Measurements from ENCODE around the gene SSH3.

The SSH3 gene

DNA sequence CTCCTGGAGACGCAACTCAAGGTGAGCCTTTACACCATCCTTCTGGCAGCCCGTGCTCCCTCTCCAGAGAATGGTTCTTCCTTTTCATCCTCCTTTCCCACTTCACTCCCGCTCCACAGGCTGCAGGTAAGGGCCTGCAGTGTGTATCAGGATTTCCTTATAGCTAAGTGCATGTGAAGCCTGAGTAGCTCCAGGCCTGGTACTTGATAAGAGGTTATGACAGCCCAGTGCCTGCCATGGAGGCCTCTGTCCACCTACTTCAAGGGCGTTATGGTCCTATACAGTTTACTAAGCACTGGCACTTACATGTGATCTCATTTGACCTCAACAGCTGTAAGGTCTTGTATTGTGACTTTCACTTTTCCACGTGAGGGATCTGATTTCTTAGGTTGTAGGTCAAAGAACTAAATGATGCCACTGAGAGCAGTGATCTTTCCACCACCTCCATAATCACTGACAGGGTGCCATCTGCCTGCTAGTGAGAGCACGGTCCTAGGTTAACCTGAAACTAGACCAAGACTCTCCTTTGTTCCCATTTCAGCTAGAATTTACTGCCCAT lies 18.1 kb downstream of the SSH3 start:
- Histone ChIP-seq H3K9me3 (ENCODE audit: low read length) (no peaks in the 10 kb centered on the region), H3K4me3 (ENCODE audit: low read length) (no peak overlapping the region), H2AFZ (ENCODE audit: low read depth, low read length) (no peak overlapping the region), H3K4me1 (ENCODE audit: insufficient read depth, low read length) (peaks cover 8% of the 10 kb centered on the region), H3K27me3 (ENCODE audit: insufficient read depth, low read length) (no peaks in the 10 kb centered on the region), H3K36me3 (ENCODE audit: insufficient read depth, low read length) (no peaks in the 10 kb centered on the region)

DNA sequence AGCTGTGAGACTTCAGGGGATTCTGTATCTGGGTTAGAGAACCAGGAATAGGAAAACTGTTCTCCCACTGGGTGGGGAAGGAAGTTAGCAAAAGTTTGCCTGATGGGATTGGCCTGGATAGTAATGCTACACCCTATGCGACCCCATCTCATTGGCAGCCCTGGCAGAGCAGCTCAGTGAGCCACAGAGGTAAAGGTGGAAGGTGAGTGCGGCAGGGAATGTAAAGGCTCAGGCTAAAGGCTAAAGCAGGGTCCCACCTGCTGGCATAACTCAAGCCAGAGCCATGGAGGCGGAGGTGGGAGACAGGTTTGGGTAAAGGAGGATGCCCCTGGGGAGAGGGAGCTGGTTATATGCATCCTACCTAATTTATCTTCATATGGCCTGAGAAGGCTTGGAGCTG lies 18.7 kb downstream of the SSH3 start:
- no peaks in the 10 kb centered on the region for H3K36me3 ChIP-seq (ENCODE audit: insufficient read depth, low read length)
- no peak overlapping the region for H3K4me3 ChIP-seq (ENCODE audit: low read length)
- H3K27me3 ChIP-seq (ENCODE audit: insufficient read depth, low read length) = no peaks in the 10 kb centered on the region
- no peaks in the 10 kb centered on the region for H3K9me3 ChIP-seq (ENCODE audit: low read length)
- H3K4me1 ChIP-seq (ENCODE audit: insufficient read depth, low read length) = peaks cover 8% of the 10 kb centered on the region
- no peak overlapping the region for H2AFZ ChIP-seq (ENCODE audit: low read depth, low read length)

DNA sequence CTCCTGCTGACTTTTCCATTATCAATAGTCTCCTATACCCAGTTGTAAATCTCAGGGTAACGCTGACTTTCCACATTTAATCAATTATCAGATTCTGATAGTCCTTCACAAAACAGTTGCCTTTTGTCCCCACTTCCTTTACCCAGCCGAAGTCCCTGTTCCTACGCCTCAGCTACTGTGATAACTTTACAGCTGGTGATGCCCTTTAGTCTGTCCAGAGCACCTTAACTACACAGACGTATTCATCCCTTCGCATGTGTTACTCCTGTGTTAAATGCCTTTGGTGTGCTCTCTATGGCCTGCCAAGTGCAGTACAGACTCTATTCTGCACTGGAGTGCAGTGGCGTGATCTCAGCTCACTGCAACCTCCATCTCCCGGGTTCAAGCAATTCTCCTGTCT lies 20.2 kb downstream of the SSH3 start:
- no peak overlapping the region for H3K4me3 ChIP-seq (ENCODE audit: low read length)
- H3K4me1 ChIP-seq (ENCODE audit: insufficient read depth, low read length) = peaks cover 3% of the 10 kb centered on the region
- no peaks in the 10 kb centered on the region for H3K9me3 ChIP-seq (ENCODE audit: low read length)
- H3K27me3 ChIP-seq (ENCODE audit: insufficient read depth, low read length) = no peaks in the 10 kb centered on the region
- no peaks in the 10 kb centered on the region for H3K36me3 ChIP-seq (ENCODE audit: insufficient read depth, low read length)
- no peak overlapping the region for H2AFZ ChIP-seq (ENCODE audit: low read depth, low read length)

DNA sequence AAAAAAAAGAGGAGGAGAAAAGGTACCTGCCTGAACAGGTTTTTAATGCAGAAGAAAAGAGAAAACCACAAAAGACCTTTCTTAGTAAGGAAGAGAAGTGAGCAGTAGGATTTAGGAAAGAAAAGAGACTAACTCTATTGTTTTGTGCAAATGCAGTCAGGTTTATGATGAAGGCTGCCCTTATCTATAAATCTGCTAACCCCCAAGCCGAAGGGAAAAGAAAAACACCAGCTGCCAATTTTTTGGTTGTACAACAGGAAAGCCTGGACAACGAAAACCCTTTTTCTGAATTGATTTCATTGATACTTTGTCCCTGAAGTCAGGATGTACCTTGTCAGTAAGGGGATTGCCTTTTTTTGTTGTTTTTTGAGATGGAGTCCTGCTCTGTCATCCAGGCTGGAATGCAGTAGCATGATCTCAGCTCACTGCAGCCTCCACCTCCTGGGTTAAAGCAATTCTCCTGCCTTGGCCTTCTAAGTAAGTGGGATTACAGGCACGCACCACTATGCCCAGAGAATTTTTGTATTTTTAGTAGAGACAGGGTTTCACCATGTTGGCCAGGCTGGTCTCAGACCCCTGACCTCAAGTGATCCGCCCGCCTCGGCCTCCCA lies 28.9 kb downstream of the SSH3 start:
- H2AFZ ChIP-seq (ENCODE audit: low read depth, low read length) = no peak overlapping the region
- H3K27me3 ChIP-seq (ENCODE audit: insufficient read depth, low read length) = no peaks in the 10 kb centered on the region
- no peaks in the 10 kb centered on the region for H3K36me3 ChIP-seq (ENCODE audit: insufficient read depth, low read length)
- H3K9me3 ChIP-seq (ENCODE audit: low read length) = peaks cover 2% of the 10 kb centered on the region
- H3K4me1 ChIP-seq (ENCODE audit: insufficient read depth, low read length) = no peaks in the 10 kb centered on the region
- H3K4me3 ChIP-seq (ENCODE audit: low read length) = no peak overlapping the region

DNA sequence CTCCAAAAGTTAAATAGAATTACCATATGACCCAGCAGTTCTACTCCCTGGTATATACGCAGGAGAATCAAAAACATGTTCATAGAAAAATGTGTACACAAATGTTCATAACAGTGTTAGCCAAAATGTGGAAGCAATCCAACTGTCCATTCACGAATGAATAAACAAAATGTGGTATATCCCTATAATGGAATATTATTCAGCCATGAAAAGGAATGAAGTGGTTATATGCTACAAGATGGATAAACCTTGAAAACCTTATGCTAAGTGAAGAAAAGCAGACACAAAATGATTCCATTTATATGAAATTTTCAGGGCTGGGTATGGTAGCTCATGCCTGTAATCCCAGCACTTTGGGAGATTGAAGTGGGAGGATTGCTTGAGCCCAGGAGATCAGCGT lies 33.9 kb downstream of the SSH3 start:
- Histone ChIP-seq H3K27me3 (ENCODE audit: insufficient read depth, low read length) (no peaks in the 10 kb centered on the region), H3K9me3 (ENCODE audit: low read length) (peaks cover 2% of the 10 kb centered on the region), H3K4me3 (ENCODE audit: low read length) (no peak overlapping the region), H3K4me1 (ENCODE audit: insufficient read depth, low read length) (no peaks in the 10 kb centered on the region), H2AFZ (ENCODE audit: low read depth, low read length) (no peak overlapping the region), H3K36me3 (ENCODE audit: insufficient read depth, low read length) (no peaks in the 10 kb centered on the region)

DNA sequence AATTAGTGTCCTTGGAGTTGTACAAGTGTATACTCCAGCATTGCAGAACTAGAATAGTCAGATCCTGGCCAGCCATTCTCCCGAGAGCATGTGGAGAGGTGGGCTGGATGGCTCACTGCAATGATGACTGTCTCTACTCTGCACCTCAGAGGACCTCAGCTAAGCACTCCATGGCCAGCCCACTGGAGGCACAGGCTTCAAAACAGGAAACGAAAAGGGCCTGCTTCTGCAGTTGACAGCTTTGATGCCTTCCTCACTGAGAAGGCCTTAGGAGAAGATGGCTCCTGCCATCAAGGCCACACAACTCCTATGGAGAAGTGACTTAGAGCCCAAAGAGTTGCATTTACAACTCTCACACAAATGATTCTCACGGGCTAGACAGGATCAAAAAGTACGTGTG lies 40.9 kb downstream of the SSH3 start:
- H3K4me1 ChIP-seq (ENCODE audit: insufficient read depth, low read length) = peaks cover 3% of the 10 kb centered on the region
- H2AFZ ChIP-seq (ENCODE audit: low read depth, low read length) = no peak overlapping the region
- H3K27me3 ChIP-seq (ENCODE audit: insufficient read depth, low read length) = no peaks in the 10 kb centered on the region
- no peak overlapping the region for H3K4me3 ChIP-seq (ENCODE audit: low read length)
- H3K9me3 ChIP-seq (ENCODE audit: low read length) = no peaks in the 10 kb centered on the region
- H3K36me3 ChIP-seq (ENCODE audit: insufficient read depth, low read length) = no peaks in the 10 kb centered on the region

DNA sequence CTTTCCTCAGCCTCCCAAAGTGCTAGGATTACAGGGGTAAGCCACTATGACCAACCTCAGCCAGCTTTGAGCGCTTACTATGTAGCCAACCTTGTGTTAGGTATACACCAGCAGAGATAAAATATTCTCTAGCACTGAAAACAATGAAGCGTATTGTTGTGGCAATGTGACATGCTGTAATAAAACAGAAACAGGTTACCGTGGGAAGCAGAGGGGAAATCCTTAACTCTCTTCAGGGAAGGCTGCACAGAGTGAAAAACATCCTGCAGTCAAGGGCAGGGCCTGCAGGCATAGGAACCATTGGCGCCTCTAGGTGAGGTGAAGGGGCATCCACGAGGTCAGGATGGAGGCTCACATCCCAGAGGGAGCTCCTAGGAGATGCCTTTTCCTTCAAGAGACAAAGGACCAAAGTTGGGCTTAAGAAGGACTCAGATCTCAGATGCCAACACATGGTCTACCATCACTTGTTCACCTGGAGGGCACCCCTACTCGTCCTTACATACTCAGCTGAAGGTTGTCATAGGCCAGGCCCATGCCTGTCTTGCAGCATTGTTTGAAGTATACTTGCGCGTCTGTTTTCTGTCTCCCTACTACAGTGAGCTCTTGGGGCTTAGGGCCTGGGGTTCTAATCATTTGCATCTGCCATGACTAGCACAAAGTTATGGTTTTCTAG lies 42.1 kb downstream of the SSH3 start:
- H3K9me3 ChIP-seq (ENCODE audit: low read length) = no peaks in the 10 kb centered on the region
- H3K4me3 ChIP-seq (ENCODE audit: low read length) = no peak overlapping the region
- H3K4me1 ChIP-seq (ENCODE audit: insufficient read depth, low read length) = peaks cover 3% of the 10 kb centered on the region

DNA sequence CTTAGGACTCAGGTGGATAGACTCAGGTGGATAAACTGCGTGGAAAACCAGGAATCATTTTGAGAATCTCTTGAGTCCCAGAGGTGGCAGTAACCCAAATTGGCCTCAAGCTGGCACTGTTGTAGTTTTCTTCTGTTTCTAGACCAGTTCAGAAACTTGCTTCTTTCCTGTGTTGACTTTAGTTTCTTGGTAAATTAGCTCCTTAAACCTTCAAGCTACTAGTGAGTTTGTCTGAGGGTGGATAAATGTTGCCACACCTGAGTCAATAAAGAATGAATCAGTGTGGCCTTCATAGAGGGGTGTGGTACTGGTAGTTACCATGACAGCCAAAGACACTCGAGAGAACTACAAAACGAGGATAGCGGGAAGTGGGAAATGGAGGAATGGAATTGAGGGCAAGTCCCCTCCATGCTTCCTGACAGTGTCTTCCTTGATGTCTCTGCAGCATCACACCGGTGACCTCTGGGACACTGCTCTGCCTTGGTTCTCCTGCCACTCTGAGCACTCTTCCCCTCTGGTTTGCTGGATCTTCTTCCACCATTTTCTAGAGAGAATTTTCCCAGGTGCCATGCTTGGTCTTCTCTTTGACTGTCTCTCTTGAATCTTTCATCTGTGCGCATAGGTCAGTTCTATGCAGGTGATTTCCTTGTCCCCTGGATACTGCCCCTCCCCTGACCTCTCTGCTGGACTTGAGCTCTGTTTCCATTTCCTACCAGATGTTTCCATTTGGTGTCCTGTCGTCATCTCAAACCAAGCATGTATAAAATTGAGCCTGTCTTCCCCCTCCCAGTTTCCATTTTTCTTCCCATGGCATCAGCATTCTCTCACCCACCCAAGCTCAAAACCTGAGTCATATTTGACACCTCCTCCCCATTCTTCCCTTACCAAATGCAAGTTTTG lies 42.8 kb downstream of the SSH3 start:
- H3K4me3 ChIP-seq (ENCODE audit: low read length) = no peak overlapping the region
- no peak overlapping the region for H2AFZ ChIP-seq (ENCODE audit: low read depth, low read length)
- no peaks in the 10 kb centered on the region for H3K9me3 ChIP-seq (ENCODE audit: low read length)
- peaks cover 3% of the 10 kb centered on the region for H3K4me1 ChIP-seq (ENCODE audit: insufficient read depth, low read length)
- H3K27me3 ChIP-seq (ENCODE audit: insufficient read depth, low read length) = no peaks in the 10 kb centered on the region
- H3K36me3 ChIP-seq (ENCODE audit: insufficient read depth, low read length) = no peaks in the 10 kb centered on the region

More for the DNA sequence above, 42.1 kb downstream of the SSH3 start:
- Histone ChIP-seq H3K27me3 (ENCODE audit: insufficient read depth, low read length) (no peaks in the 10 kb centered on the region), H3K36me3 (ENCODE audit: insufficient read depth, low read length) (no peaks in the 10 kb centered on the region), H2AFZ (ENCODE audit: low read depth, low read length) (no peak overlapping the region)

DNA sequence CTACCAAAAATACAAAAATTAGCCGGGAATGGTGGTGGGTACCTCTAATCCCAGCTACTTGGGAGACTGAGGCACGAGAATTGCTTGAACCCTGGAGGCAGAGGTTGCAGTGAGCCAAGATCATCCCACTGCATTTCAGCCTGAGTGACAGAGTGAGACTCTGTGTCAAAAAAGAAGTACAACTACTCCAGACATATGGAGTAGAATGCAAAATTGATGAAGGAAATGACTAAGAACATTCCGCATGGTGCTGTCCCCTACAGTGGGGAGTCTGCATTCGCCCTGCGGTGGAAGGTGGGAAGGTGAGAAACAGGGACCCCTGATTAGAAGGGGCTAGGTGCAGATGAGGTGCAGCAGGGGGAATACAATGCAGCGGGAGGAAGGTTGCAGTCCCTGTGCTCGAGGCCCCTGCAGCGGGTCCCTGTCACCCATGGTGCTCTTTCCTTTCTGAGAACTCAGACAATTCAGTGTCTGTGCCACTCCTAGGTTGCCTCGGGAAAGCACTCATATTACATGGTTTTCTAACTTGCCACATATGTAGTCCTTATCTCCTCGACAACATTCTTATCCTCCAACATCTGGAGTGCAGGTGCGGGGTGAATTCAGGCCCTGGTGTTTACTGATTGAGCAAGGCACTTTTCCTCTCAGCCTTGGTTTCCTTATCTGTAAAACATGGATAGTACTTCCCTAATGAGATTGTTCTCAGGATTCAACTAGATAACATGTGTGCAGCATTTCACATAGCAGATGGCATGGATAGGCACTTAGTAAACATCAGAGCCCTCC lies 44.8 kb downstream of the SSH3 start:
- no peaks in the 10 kb centered on the region for H3K27me3 ChIP-seq (ENCODE audit: insufficient read depth, low read length)
- no peak overlapping the region for H2AFZ ChIP-seq (ENCODE audit: low read depth, low read length)
- H3K36me3 ChIP-seq (ENCODE audit: insufficient read depth, low read length) = no peaks in the 10 kb centered on the region
- no peaks in the 10 kb centered on the region for H3K9me3 ChIP-seq (ENCODE audit: low read length)
- no peak overlapping the region for H3K4me3 ChIP-seq (ENCODE audit: low read length)
- H3K4me1 ChIP-seq (ENCODE audit: insufficient read depth, low read length) = peaks cover 13% of the 10 kb centered on the region

DNA sequence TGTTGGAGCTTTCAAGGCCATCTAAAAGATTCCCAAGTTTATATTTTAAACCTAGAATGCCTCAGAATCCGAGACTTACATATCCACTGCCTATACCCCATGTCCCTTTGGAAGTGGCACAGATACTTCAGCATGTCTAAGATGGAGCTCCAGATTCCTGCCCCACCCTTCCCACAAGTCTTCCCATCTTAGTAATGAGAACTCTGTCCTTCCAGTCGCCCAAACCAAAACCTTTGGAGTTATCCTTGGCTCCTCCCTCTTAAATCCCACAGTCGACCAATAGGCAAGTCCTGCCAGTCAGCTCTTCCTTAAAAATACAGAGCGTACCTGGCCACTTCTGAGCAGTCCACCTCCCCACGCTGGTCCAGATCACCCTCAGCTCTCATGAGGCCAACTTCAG lies 45.7 kb downstream of the SSH3 start:
- no peak overlapping the region for H3K4me3 ChIP-seq (ENCODE audit: low read length)
- no peaks in the 10 kb centered on the region for H3K36me3 ChIP-seq (ENCODE audit: insufficient read depth, low read length)
- no peaks in the 10 kb centered on the region for H3K9me3 ChIP-seq (ENCODE audit: low read length)
- no peaks in the 10 kb centered on the region for H3K27me3 ChIP-seq (ENCODE audit: insufficient read depth, low read length)
- no peak overlapping the region for H2AFZ ChIP-seq (ENCODE audit: low read depth, low read length)
- peaks cover 17% of the 10 kb centered on the region for H3K4me1 ChIP-seq (ENCODE audit: insufficient read depth, low read length)

DNA sequence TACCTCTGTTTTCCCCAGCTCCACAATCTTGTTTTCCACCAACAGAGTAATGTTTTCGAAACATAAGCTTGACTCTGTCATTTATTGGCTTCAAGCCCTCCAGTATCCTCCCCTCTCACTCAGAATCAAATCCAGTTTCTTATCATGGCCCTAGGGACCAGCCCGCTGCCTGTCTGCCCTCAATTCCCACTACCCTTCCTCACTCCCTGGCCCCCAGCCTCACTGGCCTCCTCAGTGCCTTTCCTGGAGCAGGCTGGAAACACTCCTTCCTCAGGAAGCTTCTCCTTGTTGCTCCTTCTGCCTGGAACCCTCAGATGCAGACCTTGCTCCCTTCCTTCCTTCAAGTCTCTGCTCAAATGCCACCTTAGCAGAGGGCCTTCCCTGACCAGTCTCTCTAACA lies 46.1 kb downstream of the SSH3 start:
- Histone ChIP-seq H3K4me1 (ENCODE audit: insufficient read depth, low read length) (peaks cover 21% of the 10 kb centered on the region), H3K36me3 (ENCODE audit: insufficient read depth, low read length) (no peaks in the 10 kb centered on the region), H2AFZ (ENCODE audit: low read depth, low read length) (no peak overlapping the region), H3K9me3 (ENCODE audit: low read length) (no peaks in the 10 kb centered on the region), H3K4me3 (ENCODE audit: low read length) (no peak overlapping the region), H3K27me3 (ENCODE audit: insufficient read depth, low read length) (no peaks in the 10 kb centered on the region)

DNA sequence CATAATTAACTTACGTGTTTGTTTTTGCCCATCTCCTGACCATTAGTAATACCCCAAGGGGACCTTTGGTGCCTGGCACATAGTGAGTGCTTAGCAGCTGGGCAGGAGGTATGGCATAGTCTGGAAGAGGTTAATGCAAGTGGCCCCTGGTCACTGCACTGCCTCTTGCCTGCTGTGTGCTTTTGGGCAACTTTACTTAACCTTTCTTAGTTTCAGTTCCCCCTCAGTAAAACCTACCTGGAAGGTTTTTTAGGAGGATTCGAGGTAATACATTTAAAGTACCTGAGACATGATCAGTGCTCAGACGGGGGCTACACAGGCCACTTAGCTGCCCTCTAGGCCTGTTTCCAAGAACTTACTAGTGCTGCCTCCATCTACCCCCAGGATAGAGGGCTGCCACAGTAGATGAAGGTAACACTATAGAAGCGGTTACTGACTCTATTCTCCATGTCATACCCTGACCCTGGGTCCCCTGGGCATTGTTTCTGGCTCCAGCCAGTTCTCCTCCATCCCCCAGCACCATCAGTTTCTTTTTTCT lies 46.7 kb downstream of the SSH3 start:
- H3K4me3 ChIP-seq (ENCODE audit: low read length) = no peak overlapping the region
- peaks cover 27% of the 10 kb centered on the region for H3K4me1 ChIP-seq (ENCODE audit: insufficient read depth, low read length)
- H3K36me3 ChIP-seq (ENCODE audit: insufficient read depth, low read length) = no peaks in the 10 kb centered on the region
- H3K9me3 ChIP-seq (ENCODE audit: low read length) = no peaks in the 10 kb centered on the region
- no peak overlapping the region for H2AFZ ChIP-seq (ENCODE audit: low read depth, low read length)
- H3K27me3 ChIP-seq (ENCODE audit: insufficient read depth, low read length) = no peaks in the 10 kb centered on the region
